ENCODE measurements around the gene EXTL1.

EXTL1 gene

GRCh38 chr1:26023009-26023408 is 1.4 kb downstream of the EXTL1 start:
- DNase-seq (ENCODE audit: low read depth) = no peak
- H3K4me3 ChIP-seq (ENCODE audit: low read depth, low read length) = no peak overlapping the region
- TF ChIP-seq CTCF (IDR thresholded peaks at IDR 0.05; ENCODE audit: control insufficient read depth, extremely low read depth, insufficient read depth) = no peak

GRCh38 chr1:26023826-26024225 is 2.3 kb downstream of the EXTL1 start:
- no peak overlapping the region for H3K4me3 ChIP-seq (ENCODE audit: low read depth, low read length)
- no peak for DNase-seq (ENCODE audit: low read depth)
- TF ChIP-seq CTCF (IDR thresholded peaks at IDR 0.05; ENCODE audit: control insufficient read depth, extremely low read depth, insufficient read depth) = no peak

GRCh38 chr1:26025060-26025459 is 3.5 kb downstream of the EXTL1 start:
- H3K4me3 ChIP-seq (ENCODE audit: low read depth, low read length) = no peak overlapping the region
- TF ChIP-seq CTCF (IDR thresholded peaks at IDR 0.05; ENCODE audit: control insufficient read depth, extremely low read depth, insufficient read depth) = no peak
- no peak for DNase-seq (ENCODE audit: low read depth)

- DNase-seq (ENCODE audit: low read depth) = no peak
- no peak for TF ChIP-seq CTCF (IDR thresholded peaks at IDR 0.05; ENCODE audit: control insufficient read depth, extremely low read depth, insufficient read depth)
Observed at GRCh38 chr1:26025517-26025916, 3.9 kb downstream of the EXTL1 start.

GRCh38 chr1:26027716-26028489 is 6.3 kb downstream of the EXTL1 start:
- no peak for TF ChIP-seq CTCF (IDR thresholded peaks at IDR 0.05; ENCODE audit: control insufficient read depth, extremely low read depth, insufficient read depth)
- no peak overlapping the region for H3K4me3 ChIP-seq (ENCODE audit: low read depth, low read length)
- DNase-seq (ENCODE audit: low read depth) = no peak

More at GRCh38 chr1:26025517-26025916, 3.9 kb downstream of the EXTL1 start:
- H3K4me3 ChIP-seq (ENCODE audit: low read depth, low read length) = no peak overlapping the region

GRCh38 chr1:26028490-26028980 is 7.0 kb downstream of the EXTL1 start:
- no peak for TF ChIP-seq CTCF (IDR thresholded peaks at IDR 0.05; ENCODE audit: control insufficient read depth, extremely low read depth, insufficient read depth)
- DNase-seq (ENCODE audit: low read depth) = no peak
- H3K4me3 ChIP-seq (ENCODE audit: low read depth, low read length) = no peak overlapping the region

Data from LNCaP clone FGC (cell line).